CD4-positive, alpha-beta T cell (primary cell): ENCODE measurements around the gene SRMS. TPM values are rescaled to one million over a fixed set of nuclear protein-coding genes. Genes with fewer than 3 reads are reported as not detected.

Experiments
- ATAC-seq: fragments of 200-7000 bp; cut with Tn5 transposase; one replicate; pipeline ENCODE4 v1.10.0; 2022; ENCODE audit warnings: mild to moderate bottlenecking; ENCODE audit not compliant: poor library complexity
- CTCF ChIA-PET: fragments of 350-600 bp; sonication (Branson Sonifier 250); formaldehyde crosslinking; loops from one replicate; lab custom pipeline; 2021; ENCODE audit warnings: antibody characterized with exemption, inconsistent platforms; lab: Charles Lee
- POLR2A ChIA-PET: fragments of 350-600 bp; sonication (Branson Sonifier 250); formaldehyde crosslinking; loops from one replicate; lab custom pipeline; 2021; ENCODE audit warnings: antibody characterized with exemption, inconsistent platforms; lab: Charles Lee
- DNase-seq, 14 experiments: peaks; one replicate each; pipeline ENCODE4 v3.0.0-alpha.2; 2013 to 2020; ENCODE audit warnings: mixed read lengths in 2 of 14
- H3K27ac ChIP-seq, 2 donors: one replicate each; pipeline versions ENCODE4 v1.5.1 to v1.7.0; 2013; ENCODE audit warnings: low read length in 2 of 2, low read depth in 1 of 2, mild to moderate bottlenecking in 1 of 2
- H3K27me3 ChIP-seq, 2 experiments: 1 replicate in 1 of 2; 2 replicates in 1 of 2; pipeline versions ENCODE4 v1.6.1 to v1.7.0; 2013; ENCODE audit warnings: low read length in 2 of 2, control low read depth in 1 of 2, mild to moderate bottlenecking in 1 of 2, moderate library complexity in 1 of 2; ENCODE audit not compliant: insufficient read depth in 2 of 2, control insufficient read depth in 1 of 2
- H3K36me3 ChIP-seq: one replicate; pipeline ENCODE4 v1.6.1; 2013; ENCODE audit warnings: low read length, control low read depth; ENCODE audit not compliant: insufficient read depth
- H3K4me1 ChIP-seq: one replicate; pipeline ENCODE4 v1.6.1; 2013; ENCODE audit warnings: low read length, control low read depth; ENCODE audit not compliant: insufficient read depth
- H3K4me3 ChIP-seq: one replicate; pipeline ENCODE4 v1.5.1; 2013; ENCODE audit warnings: mild to moderate bottlenecking, low read length, moderate library complexity
- H3K9me3 ChIP-seq, 2 experiments: 1 replicate in 1 of 2; 2 replicates in 1 of 2; pipeline versions ENCODE4 v1.6.1 to v1.7.0; 2013; ENCODE audit warnings: low read length in 2 of 2, mild to moderate bottlenecking in 2 of 2, control low read depth in 1 of 2, moderate library complexity in 1 of 2; ENCODE audit not compliant: control insufficient read depth in 1 of 2, insufficient read depth in 1 of 2
- H3K27ac Mint-ChIP-seq: one replicate; pipeline ENCODE4 v1.8.0; 2020; ENCODE audit warnings: mixed read lengths
- H3K27me3 Mint-ChIP-seq: one replicate; pipeline ENCODE4 v1.8.0; 2021; ENCODE audit warnings: mixed read lengths
- H3K36me3 Mint-ChIP-seq: one replicate; pipeline ENCODE4 v1.8.0; 2021; ENCODE audit warnings: low read depth, mixed read lengths
- H3K4me1 Mint-ChIP-seq: one replicate; pipeline ENCODE4 v1.8.0; 2021; ENCODE audit warnings: low read depth, mixed read lengths
- H3K4me3 Mint-ChIP-seq: one replicate; pipeline ENCODE4 v1.8.0; 2020; ENCODE audit warnings: mild to moderate bottlenecking, mixed read lengths
- H3K9me3 Mint-ChIP-seq: one replicate; pipeline ENCODE4 v1.8.0; 2020; ENCODE audit warnings: mixed read lengths
- CTCF ChIP-seq: fragments of 200-600 bp; IDR thresholded peaks from one replicate; pipeline ENCODE4 v1.8.0; 2022; ENCODE audit warnings: antibody characterized with exemption, mild to moderate bottlenecking
- intact Hi-C, 2 experiments: fragments of 100-400 bp; cut with DNase I in 1 of 2; cut with micrococcal nuclease in 1 of 2; formaldehyde crosslinking; loops; one replicate each; pipeline versions ENCODE4 v1.15.1 to v1.9.0; 2023 to 2025; cut with DNase I, micrococcal nuclease
- total RNA-seq, 174 experiments: library from RNA in 2 of 174; stranded (reverse) in 2 of 174; gene quantifications; one replicate each; pipeline ENCODE4 v1.2.3 and lab custom pipeline; 2021 to 2026

SRMS gene
- total RNA-seq, 2 experiments from 2014 or later: not detected

GRCh38 chr20:63532449-63532971 lies 15.0 kb downstream of the SRMS start:
- Mint-ChIP-seq H3K9me3 (no peaks in the 10 kb centered on the region), H3K27ac (no peak overlapping the region), H3K4me1 (peaks cover 16% of the 10 kb centered on the region), H3K36me3 (no peaks in the 10 kb centered on the region), H3K27me3 (no peaks in the 10 kb centered on the region), H3K4me3 (no peak overlapping the region)
- no peak for ATAC-seq
- no peak for TF ChIP-seq CTCF
- H3K27me3 ChIP-seq: no peaks in the 10 kb centered on the region
- intact Hi-C loops: no loop called here
- ChIA-PET CTCF (no interaction called here), POLR2A (no interaction called here)
- H3K4me1 ChIP-seq: peaks cover 13% of the 10 kb centered on the region
- peaks cover 0 to 8% of the 10 kb centered on the region in 2 experiments for H3K9me3 ChIP-seq
- no peak overlapping the region for H3K27ac ChIP-seq
- no peak overlapping the region for H3K4me3 ChIP-seq
- DNase-seq: peak in 2 of 14 experiments; percentile 1 to 26
- H3K36me3 ChIP-seq: no peaks in the 10 kb centered on the region

- H3K4me1 ChIP-seq: peaks cover 7% of the 10 kb centered on the region
- no peak overlapping the region for H3K27ac ChIP-seq
- no peak overlapping the region for H3K27ac Mint-ChIP-seq
- no peaks in the 10 kb centered on the region for H3K27me3 ChIP-seq
- ChIA-PET CTCF (no interaction called here), POLR2A (no interaction called here)
- no peak overlapping the region for H3K4me3 ChIP-seq
- no peaks in the 10 kb centered on the region for H3K27me3 Mint-ChIP-seq
- no peaks in the 10 kb centered on the region for H3K36me3 ChIP-seq
- H3K9me3 ChIP-seq: peaks cover 0 to 8% of the 10 kb centered on the region in 2 experiments
- ATAC-seq (peak; percentile 12), DNase-seq (peak in 2 of 14 experiments; percentile 1 to 10)
- peak overlapping the region; percentile 11 for H3K4me3 Mint-ChIP-seq
- intact Hi-C loops: no loop called here
- no peaks in the 10 kb centered on the region for H3K9me3 Mint-ChIP-seq
- no peak for TF ChIP-seq CTCF
- no peaks in the 10 kb centered on the region for H3K36me3 Mint-ChIP-seq
- H3K4me1 Mint-ChIP-seq: peaks cover 14% of the 10 kb centered on the region
Observed at GRCh38 chr20:63531686-63532448, 15.7 kb downstream of the SRMS start.

GRCh38 chr20:63530788-63531160 lies 16.8 kb downstream of the SRMS start:
- Histone ChIP-seq H3K36me3 (no peaks in the 10 kb centered on the region), H3K4me1 (no peaks in the 10 kb centered on the region), H3K27ac (no peak overlapping the region), H3K27me3 (no peaks in the 10 kb centered on the region), H3K9me3 (peaks cover 0 to 8% of the 10 kb centered on the region in 2 experiments), H3K4me3 (no peak overlapping the region)
- no peak for ATAC-seq
- POLR2A ChIA-PET: interaction anchor here (2.2 kb wide), 1 partner anchor 10 kb away, joined by 10 read pairs; the partner anchor contains the start of gene PPDPF
- Mint-ChIP-seq H3K27me3 (no peaks in the 10 kb centered on the region), H3K36me3 (no peaks in the 10 kb centered on the region), H3K27ac (no peak overlapping the region), H3K4me3 (no peak overlapping the region), H3K4me1 (peaks cover 7% of the 10 kb centered on the region), H3K9me3 (no peaks in the 10 kb centered on the region)
- DNase-seq: peak in 1 of 14 experiments; percentile 2
- intact Hi-C loops: no loop called here
- TF ChIP-seq CTCF: no peak
- CTCF ChIA-PET: no interaction called here
